Liver (tissue), 9 donors: ENCODE results near the gene NR2F1. TPM values are rescaled to one million over a fixed set of nuclear protein-coding genes. Genes with fewer than 3 reads are reported as not detected.

ENCODE experiments used
- DNase-seq: peaks from one replicate; pipeline ENCODE4 v3.0.0-alpha.2; 2017; ENCODE audit warnings: low spot score
- H3K27ac ChIP-seq, 2 donors: one replicate each; pipeline ENCODE4 v1.7.0; 2013; ENCODE audit warnings: inconsistent platforms in 2 of 2, low read length in 2 of 2, control low read depth in 1 of 2, low read depth in 1 of 2, mild to moderate bottlenecking in 1 of 2
- H3K27me3 ChIP-seq, 4 donors: one replicate each; pipeline versions ENCODE4 v1.6.1 to v1.7.0; 2013; ENCODE audit warnings: low read length in 3 of 4, inconsistent platforms in 1 of 4, mild to moderate bottlenecking in 1 of 4, moderate library complexity in 1 of 4; ENCODE audit not compliant: control insufficient read depth in 4 of 4, insufficient read depth in 4 of 4
- H3K36me3 ChIP-seq, 4 donors: one replicate each; pipeline versions ENCODE4 v1.6.1 to v1.7.0; 2013; ENCODE audit warnings: low read length in 3 of 4, mild to moderate bottlenecking in 3 of 4, low read depth in 1 of 4, moderate library complexity in 1 of 4; ENCODE audit not compliant: control insufficient read depth in 4 of 4, insufficient read depth in 3 of 4
- H3K4me1 ChIP-seq, 4 donors: one replicate each; pipeline versions ENCODE4 v1.6.1 to v1.7.0; 2013; ENCODE audit warnings: low read length in 3 of 4, mild to moderate bottlenecking in 3 of 4, moderate library complexity in 1 of 4; ENCODE audit not compliant: control insufficient read depth in 4 of 4, insufficient read depth in 4 of 4
- H3K4me3 ChIP-seq, 3 donors: one replicate each; pipeline versions ENCODE4 v1.6.1 to v1.7.0; 2013; ENCODE audit warnings: low read length in 3 of 3, control low read depth in 1 of 3, low read depth in 1 of 3, mild to moderate bottlenecking in 1 of 3
- H3K9ac ChIP-seq, 2 donors: one replicate each; pipeline ENCODE4 v1.7.0; 2013; ENCODE audit warnings: low read length in 2 of 2, mild to moderate bottlenecking in 2 of 2, moderate library complexity in 2 of 2, control low read depth in 1 of 2, low read depth in 1 of 2
- H3K9me3 ChIP-seq, 4 donors: one replicate each; pipeline versions ENCODE4 v1.6.1 to v1.7.0; 2013; ENCODE audit warnings: low read length in 3 of 4; ENCODE audit not compliant: control insufficient read depth in 4 of 4
- CTCF ChIP-seq: fragments of 150-350 bp; IDR thresholded peaks from 2 replicates; pipeline ENCODE4 v1.5.1; 2017; ENCODE audit warnings: improper control_type of control experiment, low read depth, low read length; ENCODE audit not compliant: missing input control
- FOXA1 ChIP-seq: IDR thresholded peaks from 2 replicates; pipeline ENCODE4 v1.6.1; 2016; ENCODE audit warnings: antibody characterized with exemption
- FOXA2 ChIP-seq: IDR thresholded peaks from 2 replicates; pipeline ENCODE4 v1.6.1; 2016; ENCODE audit warnings: antibody characterized with exemption
- HNF4G ChIP-seq: IDR thresholded peaks from 2 replicates; pipeline ENCODE4 v1.6.1; 2016; ENCODE audit warnings: antibody characterized with exemption
- JUND ChIP-seq, 2 donors: IDR thresholded peaks; 2 replicates each; pipeline ENCODE4 v1.6.1; 2016; ENCODE audit warnings: antibody characterized with exemption in 2 of 2
- RAD21 ChIP-seq, 2 donors: IDR thresholded peaks; 2 replicates each; pipeline ENCODE4 v1.6.1; 2016; ENCODE audit warnings: antibody characterized with exemption in 2 of 2, mild to moderate bottlenecking in 2 of 2
- RXRA ChIP-seq, 2 donors: IDR thresholded peaks; 2 replicates each; pipeline ENCODE4 v1.6.1; 2017 to 2018; ENCODE audit warnings: antibody characterized with exemption in 2 of 2, mild to moderate bottlenecking in 1 of 2
- SP1 ChIP-seq: IDR thresholded peaks from 2 replicates; pipeline ENCODE4 v1.6.1; 2018; ENCODE audit warnings: antibody characterized with exemption, mild to moderate bottlenecking
- TAF1 ChIP-seq: conservative IDR thresholded peaks from 2 replicates; pipeline ENCODE4 v1.6.1; 2016; ENCODE audit warnings: antibody characterized with exemption, mild to moderate bottlenecking
- YY1 ChIP-seq: IDR thresholded peaks from 2 replicates; pipeline ENCODE4 v1.6.1; 2016; ENCODE audit warnings: antibody characterized with exemption, mild to moderate bottlenecking
- WGBS: extraction: QIAGEN DNeasy Blood & Tissue Kit; methylation state at CpG from one replicate; pipeline ENCODE4 v1.1.7; 2013; 5-methylcytosine and 5-hydroxymethylcytosine counted together
- polyA plus RNA-seq, 2 donors: library from polyadenylated mRNA; stranded (reverse) in 1 of 2; unstranded in 1 of 2; fragments of 200-250 nt in 1 of 2; fragments of >200 nt in 1 of 2; fragmentation: Nextera tagmentation in 1 of 2; extraction: Ambion mirVana in 1 of 2; gene quantifications; one replicate each; pipeline versions ENCODE4 v1.2.1 to v1.2.3, GENCODE V29; 2013 to 2015
- total RNA-seq, 2 donors: library from RNA; depleted of rRNA; stranded (reverse); fragments of >200 nt; gene quantifications; one replicate each; pipeline ENCODE4 v1.2.3, GENCODE V29; 2014
- TF ChIP-seq, protein P1 (sequence below): IDR thresholded peaks from 2 replicates; pipeline ENCODE4 v1.6.1; 2016; ENCODE audit warnings: antibody characterized with exemption
- TF ChIP-seq, protein P2 (sequence below): IDR thresholded peaks from 2 replicates; pipeline ENCODE4 v1.6.1; 2016; ENCODE audit warnings: antibody characterized with exemption, mild to moderate bottlenecking
- donor health status: healthy.
- donor health status: healthy.
- donor health status: healthy.
- donor health status: healthy.
- donor health status: healthy.

NR2F1 gene
- total and polyA plus RNA-seq, 4 donors, result 3.9 to 13.0 (median 10.6) TPM

GRCh38 chr5:93584596-93585040 lies 1.6 kb downstream of the NR2F1 start:
- H3K27me3 ChIP-seq, result peaks cover 0 to 12% (median 3%) of the 10 kb centered on the region in 4 donors
- H3K27ac ChIP-seq, result no peak overlapping the region
- no peak overlapping the region for H3K9ac ChIP-seq
- H3K36me3 ChIP-seq, result no peaks in the 10 kb centered on the region
- TF ChIP-seq RXRA (IDR thresholded peaks at IDR 0.05), result no peak
- no peak for TF ChIP-seq FOXA1
- no peak for TF ChIP-seq CTCF
- DNase-seq, result no peak
- H3K4me1 ChIP-seq, result peaks cover under 1 to 48% (median 28%) of the 10 kb centered on the region in 4 donors
- H3K9me3 ChIP-seq, result no peaks in the 10 kb centered on the region
- H3K4me3 ChIP-seq, result peak overlapping the region in 1 of 3 donors; percentile 70
- WGBS, result 2% methylated on average over 47 of the region's 48 CpGs

DNA sequence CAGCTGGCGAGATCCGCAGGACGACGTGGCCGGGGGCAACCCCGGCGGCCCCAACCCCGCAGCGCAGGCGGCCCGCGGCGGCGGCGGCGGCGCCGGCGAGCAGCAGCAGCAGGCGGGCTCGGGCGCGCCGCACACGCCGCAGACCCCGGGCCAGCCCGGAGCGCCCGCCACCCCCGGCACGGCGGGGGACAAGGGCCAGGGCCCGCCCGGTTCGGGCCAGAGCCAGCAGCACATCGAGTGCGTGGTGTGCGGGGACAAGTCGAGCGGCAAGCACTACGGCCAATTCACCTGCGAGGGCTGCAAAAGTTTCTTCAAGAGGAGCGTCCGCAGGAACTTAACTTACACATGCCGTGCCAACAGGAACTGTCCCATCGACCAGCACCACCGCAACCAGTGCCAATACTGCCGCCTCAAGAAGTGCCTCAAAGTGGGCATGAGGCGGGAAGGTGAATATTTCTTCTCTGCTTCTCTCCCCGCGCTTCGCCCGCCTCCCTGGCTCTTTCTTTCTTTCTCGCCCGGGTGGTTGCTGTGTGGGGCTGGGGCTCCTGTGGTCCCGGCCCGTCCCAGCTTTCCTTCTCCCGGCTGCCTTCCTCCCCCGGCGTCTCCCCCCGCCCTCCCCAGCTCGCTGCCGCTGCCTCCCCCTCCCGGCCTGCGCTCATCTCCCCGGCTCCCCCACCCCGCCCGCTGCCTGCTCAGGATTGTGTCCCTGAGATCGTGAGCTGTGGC lies 2.2 kb downstream of the NR2F1 start:
- WGBS, result 2% methylated on average over 70 of the region's 70 CpGs
- Histone ChIP-seq H3K27me3 (peaks cover 0 to 12% (median 2%) of the 10 kb centered on the region in 4 donors), H3K36me3 (no peaks in the 10 kb centered on the region), H3K9ac (no peak overlapping the region), H3K4me3 (peak overlapping the region in 2 of 3 donors; percentile 60 to 70), H3K9me3 (no peaks in the 10 kb centered on the region), H3K4me1 (peaks cover 0 to 43% (median 23%) of the 10 kb centered on the region in 4 donors), H3K27ac (peak overlapping the region; percentile 6 to 16)
- TF ChIP-seq TAF1, result no peak
- DNase-seq, result peak; percentile 35

- Histone ChIP-seq H3K9ac (no peak overlapping the region), H3K27ac (peak overlapping the region in 1 of 2 donors; percentile 6), H3K9me3 (no peaks in the 10 kb centered on the region), H3K36me3 (no peaks in the 10 kb centered on the region), H3K27me3 (peaks cover 0 to 12% (median 2%) of the 10 kb centered on the region in 4 donors), H3K4me3 (peak overlapping the region in 2 of 3 donors; percentile 38 to 70), H3K4me1 (peaks cover 0 to 36% (median 16%) of the 10 kb centered on the region in 4 donors)
- peak; percentile 29 for DNase-seq
- 36% methylated on average over 13 of the region's 13 CpGs for WGBS
- TF ChIP-seq FOXA2 (no peak), SP1 (no peak), CTCF (no peak), JUND (IDR thresholded peaks at IDR 0.05) (no peak), YY1 (no peak), HNF4G (no peak), RAD21 (IDR thresholded peaks at IDR 0.05) (no peak)
- TF ChIP-seq, protein P1, sequence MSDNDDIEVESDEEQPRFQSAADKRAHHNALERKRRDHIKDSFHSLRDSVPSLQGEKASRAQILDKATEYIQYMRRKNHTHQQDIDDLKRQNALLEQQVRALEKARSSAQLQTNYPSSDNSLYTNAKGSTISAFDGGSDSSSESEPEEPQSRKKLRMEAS, result no peak
- TF ChIP-seq, protein P2, sequence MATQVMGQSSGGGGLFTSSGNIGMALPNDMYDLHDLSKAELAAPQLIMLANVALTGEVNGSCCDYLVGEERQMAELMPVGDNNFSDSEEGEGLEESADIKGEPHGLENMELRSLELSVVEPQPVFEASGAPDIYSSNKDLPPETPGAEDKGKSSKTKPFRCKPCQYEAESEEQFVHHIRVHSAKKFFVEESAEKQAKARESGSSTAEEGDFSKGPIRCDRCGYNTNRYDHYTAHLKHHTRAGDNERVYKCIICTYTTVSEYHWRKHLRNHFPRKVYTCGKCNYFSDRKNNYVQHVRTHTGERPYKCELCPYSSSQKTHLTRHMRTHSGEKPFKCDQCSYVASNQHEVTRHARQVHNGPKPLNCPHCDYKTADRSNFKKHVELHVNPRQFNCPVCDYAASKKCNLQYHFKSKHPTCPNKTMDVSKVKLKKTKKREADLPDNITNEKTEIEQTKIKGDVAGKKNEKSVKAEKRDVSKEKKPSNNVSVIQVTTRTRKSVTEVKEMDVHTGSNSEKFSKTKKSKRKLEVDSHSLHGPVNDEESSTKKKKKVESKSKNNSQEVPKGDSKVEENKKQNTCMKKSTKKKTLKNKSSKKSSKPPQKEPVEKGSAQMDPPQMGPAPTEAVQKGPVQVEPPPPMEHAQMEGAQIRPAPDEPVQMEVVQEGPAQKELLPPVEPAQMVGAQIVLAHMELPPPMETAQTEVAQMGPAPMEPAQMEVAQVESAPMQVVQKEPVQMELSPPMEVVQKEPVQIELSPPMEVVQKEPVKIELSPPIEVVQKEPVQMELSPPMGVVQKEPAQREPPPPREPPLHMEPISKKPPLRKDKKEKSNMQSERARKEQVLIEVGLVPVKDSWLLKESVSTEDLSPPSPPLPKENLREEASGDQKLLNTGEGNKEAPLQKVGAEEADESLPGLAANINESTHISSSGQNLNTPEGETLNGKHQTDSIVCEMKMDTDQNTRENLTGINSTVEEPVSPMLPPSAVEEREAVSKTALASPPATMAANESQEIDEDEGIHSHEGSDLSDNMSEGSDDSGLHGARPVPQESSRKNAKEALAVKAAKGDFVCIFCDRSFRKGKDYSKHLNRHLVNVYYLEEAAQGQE, result no peak
These were observed 2.9 kb downstream of the NR2F1 start for GRCh38 chr5:93585767-93586385.
